ENCODE data around the gene CCDC39.
A peak's percentile ranks its signal among the peaks of the same experiment; 100 is the strongest.
"Not testable (repeated sequence)": the region's sequence is repeated elsewhere in the genome, so short reads cannot be mapped to it uniquely, and the experiment has no call there.

Gene CCDC39

DNA sequence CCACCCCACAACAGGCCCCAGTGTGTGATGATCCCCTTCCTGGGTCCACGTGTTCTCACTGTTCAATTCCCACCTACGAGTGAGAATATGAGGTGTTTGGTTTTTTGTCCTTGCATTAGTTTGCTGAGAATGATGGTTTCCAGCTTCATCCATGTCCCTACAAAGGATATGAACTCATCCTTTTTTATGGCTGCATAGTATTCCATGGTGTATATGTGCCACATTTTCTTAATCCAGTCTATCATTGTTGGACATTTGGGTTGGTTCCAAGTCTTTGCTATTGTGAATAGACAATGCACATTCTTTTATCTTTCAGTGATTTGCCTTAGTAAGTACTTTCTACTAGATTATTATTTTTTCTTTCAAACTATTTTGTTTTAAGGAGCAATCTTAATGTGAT lies 60.7 kb downstream of the CCDC39 start:
- DNase-seq = not testable (repeated sequence)

- no peak for DNase-seq
These were observed 62.2 kb downstream of the CCDC39 start for GRCh38 chr3:180617049-180617448.

- no peak for DNase-seq
These were observed 63.3 kb downstream of the CCDC39 start for GRCh38 chr3:180615954-180616353.

GRCh38 chr3:180612364-180612763 lies 66.9 kb downstream of the CCDC39 start:
- no peak for DNase-seq

DNA sequence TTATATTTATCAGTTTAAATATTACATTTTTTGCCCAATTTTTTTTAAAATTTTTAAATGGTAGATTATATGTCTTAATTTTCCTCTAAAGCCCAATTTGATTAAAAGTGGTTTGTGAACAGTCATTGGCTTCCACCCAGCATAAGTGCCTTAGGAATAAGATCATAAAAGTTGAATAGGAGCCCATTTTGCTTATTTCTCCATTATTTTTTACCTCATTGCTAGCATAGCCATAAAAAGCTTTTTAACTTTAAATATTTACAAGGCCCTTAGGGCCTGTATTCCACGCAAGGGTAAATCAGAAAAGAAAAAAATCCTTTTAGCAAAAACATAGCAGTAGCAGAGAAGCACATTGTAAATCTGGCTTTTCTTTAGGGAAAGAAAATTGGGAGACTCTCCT lies 68.3 kb downstream of the CCDC39 start:
- no peak for DNase-seq

GRCh38 chr3:180601688-180602666 lies 77.3 kb downstream of the CCDC39 start, which contains the start of gene TTC14:
Gene TTC14, plus strand, starts transcription at chr3:180602163. Its CDS starts 99 bp downstream, at chr3:180602262.
- peak; percentile 94 for DNase-seq

DNA sequence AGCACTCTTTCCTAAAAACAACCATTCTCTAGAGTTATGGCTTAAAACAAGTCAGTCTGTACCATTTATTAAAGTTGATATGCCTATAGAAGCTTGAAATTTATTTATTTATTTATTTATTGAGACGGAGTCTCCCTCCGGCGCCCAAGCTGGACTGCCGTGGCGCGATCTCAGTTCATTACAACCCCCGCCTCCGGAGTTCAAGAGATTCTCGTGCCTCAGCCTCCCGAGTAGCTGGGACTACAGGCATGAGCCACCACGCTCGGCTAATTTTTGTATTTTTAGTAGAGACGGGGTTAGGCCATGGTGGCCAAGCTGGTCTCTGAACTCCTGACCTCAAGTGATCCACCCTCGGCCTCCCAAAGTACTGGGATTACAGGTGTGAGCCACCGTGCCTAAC lies 78.8 kb downstream of the CCDC39 start:
- DNase-seq = no peak

DNA sequence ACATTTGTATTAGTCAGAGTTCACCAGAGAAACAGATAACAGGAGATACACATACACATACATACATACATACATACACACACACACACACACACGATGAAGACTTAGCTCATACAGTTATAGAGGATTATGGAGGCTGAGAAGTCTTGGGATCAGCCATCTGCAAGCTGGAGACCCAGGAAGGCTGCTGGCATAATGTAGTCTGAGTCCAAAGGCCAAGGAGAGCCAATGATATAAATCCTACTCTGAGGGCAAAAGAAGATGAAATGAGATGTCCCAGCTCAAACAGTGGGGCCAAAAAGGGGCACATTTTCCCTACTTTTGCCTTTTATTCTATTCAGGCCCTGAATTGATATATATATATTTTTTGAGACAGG lies 83.7 kb downstream of the CCDC39 start:
- DNase-seq = no peak

DNA sequence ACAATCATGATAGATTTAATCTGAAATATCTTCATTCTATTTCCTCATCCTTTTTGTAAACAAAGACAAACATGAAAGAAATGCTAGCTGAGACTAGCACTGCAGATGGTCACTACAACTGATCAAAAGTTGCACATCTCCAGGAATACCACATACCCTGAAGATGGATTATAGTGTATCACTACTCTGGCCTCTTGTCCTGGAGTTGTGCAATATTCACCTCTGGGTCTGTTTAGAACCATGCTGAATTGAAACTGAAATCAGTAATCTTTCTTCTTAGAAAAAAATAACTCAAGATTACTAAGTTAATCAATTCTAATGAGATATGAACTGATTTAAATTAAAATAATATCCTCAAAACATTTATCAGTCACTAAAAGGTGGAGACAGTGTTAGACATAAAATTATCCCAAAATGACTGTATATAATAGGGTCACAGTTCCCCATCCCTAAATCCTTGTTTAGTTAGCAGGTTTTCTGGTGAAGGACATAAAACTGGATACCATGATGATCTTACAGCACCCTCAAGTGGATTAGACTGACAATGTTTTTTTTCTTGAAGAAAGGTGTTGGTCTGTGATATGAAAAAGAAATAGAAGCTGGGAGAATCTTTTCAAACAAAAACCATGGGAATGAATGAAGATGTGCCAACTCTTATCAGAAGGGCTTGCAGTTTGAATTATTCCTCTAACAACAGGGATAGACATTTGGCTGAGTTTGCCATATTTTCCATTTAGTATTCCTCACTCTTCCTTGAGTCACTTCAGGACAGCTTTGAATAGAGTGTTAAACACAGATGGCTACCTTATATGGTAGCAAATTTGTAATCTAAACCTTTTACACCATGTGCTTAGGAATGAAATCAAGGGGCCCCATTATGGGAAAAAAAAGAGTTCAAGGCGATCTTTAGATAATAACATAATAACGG lies 84.4 kb downstream of the CCDC39 start:
- DNase-seq = no peak

GRCh38 chr3:180593631-180594030 lies 85.7 kb downstream of the CCDC39 start:
- not testable (repeated sequence) for DNase-seq

GRCh38 chr3:180590396-180590795 lies 88.9 kb downstream of the CCDC39 start:
- no peak for DNase-seq

- no peak for DNase-seq
These were observed 98.4 kb downstream of the CCDC39 start for GRCh38 chr3:180580934-180581333.

DNA sequence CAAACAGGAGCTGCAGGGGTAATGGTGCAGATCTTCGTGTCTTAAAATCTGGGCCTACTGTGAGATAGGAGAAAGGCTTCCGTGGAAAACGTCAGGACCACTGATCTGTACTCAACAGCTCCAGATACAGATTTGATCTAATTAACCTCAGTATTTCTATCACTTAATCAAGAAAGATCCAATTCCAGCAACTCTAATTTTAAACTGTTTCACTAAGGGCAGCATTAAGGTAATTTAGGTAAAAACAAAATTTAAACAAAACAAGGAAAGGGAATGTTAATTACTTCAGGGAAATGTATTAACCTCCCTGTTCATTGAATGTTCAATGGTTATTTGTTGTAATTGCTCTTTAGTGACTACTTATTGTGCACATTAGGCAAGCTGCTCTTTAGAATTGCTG lies 103.7 kb downstream of the CCDC39 start:
- no peak for DNase-seq

- DNase-seq = no peak
These were observed 107.3 kb downstream of the CCDC39 start for GRCh38 chr3:180571831-180572598.

DNA sequence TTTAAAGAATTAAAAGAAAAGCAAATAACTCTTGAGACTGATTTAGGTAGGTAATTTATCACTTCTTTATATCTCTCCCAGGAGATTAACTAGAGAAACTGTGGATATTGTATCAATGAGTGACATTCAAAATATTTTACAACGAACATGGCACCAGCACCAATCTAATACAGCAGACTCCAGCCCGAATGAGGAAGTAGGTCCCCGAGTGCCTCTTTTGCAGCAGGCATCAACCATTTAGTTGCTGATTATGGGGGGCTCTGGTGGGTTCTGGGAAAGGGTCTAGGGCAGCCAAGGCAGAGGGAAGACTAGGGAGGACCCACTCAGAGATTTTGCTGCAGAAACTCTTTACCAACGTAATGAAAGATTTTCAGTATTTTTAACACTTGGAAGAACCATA lies 109.1 kb downstream of the CCDC39 start:
- DNase-seq = no peak

DNA sequence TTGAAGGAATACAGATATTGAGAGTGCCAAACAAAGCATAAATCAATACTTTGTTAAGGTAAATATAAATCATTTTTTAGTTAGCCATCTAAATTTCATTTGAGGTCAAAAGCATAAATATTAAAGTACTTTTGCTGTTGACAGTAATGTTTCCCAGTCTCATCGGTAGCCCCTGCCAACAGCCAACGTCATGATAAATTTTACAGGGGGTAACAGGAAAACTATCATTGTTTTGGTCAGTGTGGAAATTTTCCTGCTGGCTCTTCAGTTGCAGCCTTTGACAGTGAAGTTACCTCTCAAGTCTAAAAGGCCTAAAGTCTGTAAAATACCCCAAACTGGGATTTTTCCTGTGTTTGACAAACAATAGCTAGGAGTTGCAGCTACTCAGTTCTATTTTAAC lies 114.6 kb downstream of the CCDC39 start:
- no peak for DNase-seq
